ENCODE data around the gene FMO5.

The FMO5 gene, protein sequence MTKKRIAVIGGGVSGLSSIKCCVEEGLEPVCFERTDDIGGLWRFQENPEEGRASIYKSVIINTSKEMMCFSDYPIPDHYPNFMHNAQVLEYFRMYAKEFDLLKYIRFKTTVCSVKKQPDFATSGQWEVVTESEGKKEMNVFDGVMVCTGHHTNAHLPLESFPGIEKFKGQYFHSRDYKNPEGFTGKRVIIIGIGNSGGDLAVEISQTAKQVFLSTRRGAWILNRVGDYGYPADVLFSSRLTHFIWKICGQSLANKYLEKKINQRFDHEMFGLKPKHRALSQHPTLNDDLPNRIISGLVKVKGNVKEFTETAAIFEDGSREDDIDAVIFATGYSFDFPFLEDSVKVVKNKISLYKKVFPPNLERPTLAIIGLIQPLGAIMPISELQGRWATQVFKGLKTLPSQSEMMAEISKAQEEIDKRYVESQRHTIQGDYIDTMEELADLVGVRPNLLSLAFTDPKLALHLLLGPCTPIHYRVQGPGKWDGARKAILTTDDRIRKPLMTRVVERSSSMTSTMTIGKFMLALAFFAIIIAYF

DNA sequence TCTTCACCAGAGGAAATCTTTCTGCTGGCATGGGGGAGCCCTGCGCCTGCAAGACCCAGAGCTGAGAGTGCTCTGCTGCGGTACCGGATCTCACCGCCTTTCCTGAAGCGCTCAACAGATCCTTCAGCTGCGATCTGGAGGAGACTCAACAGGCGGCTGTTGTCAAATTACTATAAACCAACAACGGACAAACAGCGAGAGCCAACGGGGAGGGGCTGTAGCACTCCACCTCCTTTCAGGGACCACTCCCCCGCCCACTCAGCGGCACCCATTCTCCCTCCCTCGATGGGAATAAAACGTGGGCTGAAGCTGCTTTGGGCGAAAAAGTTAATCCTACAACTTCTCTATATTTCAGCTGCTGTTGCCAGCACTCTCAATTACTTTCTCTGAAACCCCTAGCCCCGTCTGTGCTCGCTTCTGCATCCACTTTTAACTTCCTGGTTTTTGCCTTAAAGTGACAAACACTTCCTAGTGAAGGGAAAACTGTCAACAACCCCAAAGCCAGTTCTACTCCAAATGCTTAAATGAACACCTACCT, at the start of gene FMO5:
FMO5 (minus strand) TSS at position 147 of the 538 bp plus-strand sequence. CDS start 310 bp downstream, outside the sequence.
- Histone ChIP-seq H3K4me3 (peak within 1 kb of the TSS; percentile 56 to 76 (median 65)), H3K4me1 (peaks cover 7 to 19% (median 10%) of the 10 kb centered on the region in 10 experiments; a peak in 18 of 20 replicates), H3K27ac (peak within 1 kb of the TSS; percentile 5 to 88 (median 76)), H3K9ac (peak within 1 kb of the TSS; percentile 65 to 87 (median 79)), H3K4me2 (peak within 1 kb of the TSS; percentile 61 to 84 (median 77)), H3K27me3 (no peaks in the 10 kb centered on the region), H4K20me1 (no peaks in the 10 kb centered on the region), H3K36me3 (no peaks in the 10 kb centered on the region), H3K9me3 (replicated peaks in 1 of 11) (no peaks in the 10 kb centered on the region)
- no peak for TF ChIP-seq Cebpa-rat (IDR thresholded peaks at IDR 0.05)

DNA sequence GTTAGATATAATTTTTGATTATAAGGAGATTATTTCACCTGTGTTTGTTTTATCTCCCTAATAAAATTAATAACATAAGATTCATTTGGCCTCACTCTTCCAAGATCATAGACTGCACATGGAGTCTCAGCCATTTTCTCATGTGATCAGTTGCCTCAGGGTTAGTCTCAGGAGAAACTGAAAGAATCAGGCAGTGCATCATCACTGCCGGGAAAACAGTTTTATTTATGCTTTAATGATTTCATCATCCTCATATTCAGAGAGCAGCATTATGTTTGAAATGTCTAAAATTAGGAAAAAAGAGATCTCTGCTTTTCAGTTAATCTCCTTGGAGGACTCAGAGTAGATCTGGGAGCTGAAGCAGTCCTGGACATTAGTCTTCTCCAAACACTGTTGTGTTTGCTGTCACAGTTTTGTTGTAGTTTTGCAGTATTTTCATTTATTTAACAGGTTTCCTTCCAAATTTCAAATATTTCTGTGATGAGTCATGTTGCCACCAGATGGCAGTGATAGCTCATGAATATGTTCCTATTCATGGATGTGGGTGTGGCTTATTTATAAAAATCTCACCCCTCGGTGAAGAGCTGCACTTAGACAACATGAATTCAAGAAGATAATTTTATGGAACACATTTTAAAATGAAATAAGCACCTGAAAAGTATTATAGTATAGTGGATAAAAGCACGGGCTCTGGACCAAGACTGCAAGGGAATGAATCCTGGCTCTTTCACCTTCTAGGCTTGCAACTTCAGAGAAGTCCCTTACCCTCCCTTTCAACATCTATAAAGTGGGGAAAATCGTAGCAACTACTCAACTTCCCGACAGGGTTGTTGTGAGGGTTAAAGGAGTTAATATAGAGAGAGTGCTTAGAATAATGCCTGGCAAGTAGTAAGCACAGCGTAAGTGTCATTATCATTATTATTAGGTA, 48.5 kb upstream of the FMO5 start:
- no peak overlapping the region for H3K4me3 ChIP-seq

DNA sequence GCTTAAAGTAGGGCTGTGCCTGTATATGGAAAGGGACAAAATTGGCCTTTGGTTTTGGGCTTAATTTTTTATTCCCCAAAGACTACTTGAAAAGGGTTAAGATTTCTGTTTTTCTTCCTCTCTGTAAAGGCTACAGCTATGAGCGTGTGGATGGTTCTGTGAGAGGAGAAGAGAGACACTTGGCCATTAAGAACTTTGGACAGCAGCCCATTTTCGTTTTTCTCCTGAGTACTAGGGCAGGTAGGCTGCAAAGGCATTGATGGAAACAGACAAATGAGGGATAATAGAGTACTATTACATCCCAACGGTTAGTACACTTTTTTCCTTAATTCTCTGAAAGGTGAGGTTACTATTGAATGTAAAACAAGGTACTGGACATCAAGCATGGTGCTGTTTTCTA, 46.9 kb upstream of the FMO5 start:
- no peaks in the 10 kb centered on the region for H3K9me3 ChIP-seq (replicated peaks in 1 of 11)
- TF ChIP-seq Cebpa-rat (IDR thresholded peaks at IDR 0.05): no peak
- peaks cover 90 to 100% (median 92%) of the 10 kb centered on the region in 11 experiments for H3K36me3 ChIP-seq

More for the DNA sequence above, 48.5 kb upstream of the FMO5 start:
- Histone ChIP-seq H3K4me1 (no peaks in the 10 kb centered on the region; a peak in 1 of 20 replicates), H3K9ac (peak overlapping the region in 1 of 11 experiments; percentile 9; a peak in 2 of 22 replicates), H3K27ac (no peak overlapping the region), H3K4me2 (no peak overlapping the region), H4K20me1 (peaks cover 0 to 14% (median 6%) of the 10 kb centered on the region in 11 experiments; a peak in 5 of 22 replicates), H3K9me3 (replicated peaks in 1 of 11) (no peaks in the 10 kb centered on the region), H3K27me3 (no peaks in the 10 kb centered on the region), H3K36me3 (peaks cover 87 to 100% (median 92%) of the 10 kb centered on the region in 11 experiments)
- TF ChIP-seq Cebpa-rat (IDR thresholded peaks at IDR 0.05): no peak

DNA sequence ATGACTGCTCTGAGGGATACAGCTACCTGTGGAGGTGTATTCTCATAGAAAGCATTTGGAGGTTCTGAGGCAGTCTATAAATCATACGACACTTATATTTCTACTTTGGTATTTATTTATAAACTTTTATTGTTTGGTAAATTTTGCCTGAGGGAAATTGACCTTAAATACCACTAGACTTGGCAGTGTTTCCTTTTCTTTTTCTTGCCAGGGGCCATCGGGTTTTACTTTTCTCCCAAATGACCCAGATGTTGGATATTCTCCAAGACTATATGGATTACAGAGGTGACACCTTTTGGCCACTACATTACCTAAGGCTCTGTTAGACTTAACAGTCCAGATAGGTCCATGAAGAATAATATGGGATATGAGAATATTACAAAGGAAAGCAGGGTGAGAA, 45.6 kb upstream of the FMO5 start:
- Histone ChIP-seq H4K20me1 (peaks cover 0 to 14% (median 6%) of the 10 kb centered on the region in 11 experiments; a peak in 5 of 22 replicates), H3K4me3 (no peak overlapping the region), H3K27me3 (no peaks in the 10 kb centered on the region), H3K27ac (no peak overlapping the region), H3K4me2 (no peak overlapping the region), H3K9ac (no peak overlapping the region), H3K4me1 (peaks cover 0 to 5% (median 0%) of the 10 kb centered on the region in 10 experiments; a peak in 1 of 20 replicates), H3K9me3 (replicated peaks in 1 of 11) (no peaks in the 10 kb centered on the region), H3K36me3 (peaks cover 90 to 100% (median 92%) of the 10 kb centered on the region in 11 experiments)
- TF ChIP-seq Cebpa-rat (IDR thresholded peaks at IDR 0.05): no peak

More for the DNA sequence above, 46.9 kb upstream of the FMO5 start:
- Histone ChIP-seq H3K27ac (no peak overlapping the region), H3K4me1 (no peaks in the 10 kb centered on the region; a peak in 1 of 20 replicates), H3K27me3 (no peaks in the 10 kb centered on the region), H3K4me3 (no peak overlapping the region), H4K20me1 (peaks cover 0 to 14% (median 6%) of the 10 kb centered on the region in 11 experiments; a peak in 5 of 22 replicates), H3K9ac (no peak overlapping the region), H3K4me2 (no peak overlapping the region)

DNA sequence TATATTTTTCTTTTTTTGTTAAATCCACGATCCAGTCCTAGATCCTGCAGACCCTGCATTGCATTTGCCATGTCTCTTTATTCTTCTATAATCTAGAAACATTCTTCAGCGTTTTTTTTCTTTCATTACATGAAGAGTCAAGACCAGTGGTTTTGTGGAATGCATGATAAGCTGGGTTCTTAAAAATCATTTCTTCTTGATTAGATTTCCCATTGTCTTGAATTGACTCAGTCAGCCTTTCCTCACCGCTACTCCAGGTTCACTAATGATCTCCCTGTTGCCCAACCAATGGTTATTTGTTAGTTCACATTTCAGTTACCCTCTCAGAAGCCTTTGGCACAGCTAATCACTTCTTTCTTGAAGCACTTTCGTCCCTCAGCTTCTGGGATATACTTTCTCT, 42.6 kb upstream of the FMO5 start:
- Histone ChIP-seq H3K4me3 (no peak overlapping the region), H3K27ac (no peak overlapping the region), H3K9me3 (replicated peaks in 1 of 11) (no peaks in the 10 kb centered on the region), H3K27me3 (no peaks in the 10 kb centered on the region), H4K20me1 (peaks cover 0 to 18% (median under 1%) of the 10 kb centered on the region in 11 experiments; a peak in 7 of 22 replicates), H3K4me2 (no peak overlapping the region), H3K36me3 (peaks cover 94 to 100% (median 99%) of the 10 kb centered on the region in 11 experiments), H3K4me1 (0 out of 20 replicates have a peak, but pooled peaks cover 0 to 11% (median 0%) of the 10 kb centered on the region in 10 experiments), H3K9ac (no peak overlapping the region)
- no peak for TF ChIP-seq Cebpa-rat (IDR thresholded peaks at IDR 0.05)

DNA sequence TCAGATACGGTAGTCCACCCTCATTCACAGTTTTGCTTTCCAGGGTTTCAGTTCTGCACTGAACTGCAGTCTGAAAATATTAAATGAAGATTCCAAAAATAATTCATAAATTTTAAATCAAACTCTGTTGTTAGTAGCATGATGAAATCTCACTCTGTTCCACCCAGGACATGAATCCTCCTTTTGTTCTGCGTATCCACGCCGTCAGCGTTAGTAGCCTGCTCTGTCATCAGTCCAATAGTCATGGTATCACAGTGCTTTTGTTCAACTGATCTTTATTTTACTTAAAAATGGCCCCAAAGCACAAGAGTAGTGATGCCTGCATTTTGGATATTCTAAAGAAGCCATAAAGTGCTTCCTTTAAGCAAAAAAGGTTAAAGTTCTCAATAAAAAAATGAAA, 41.2 kb upstream of the FMO5 start:
- no peak overlapping the region for H3K4me2 ChIP-seq
- H3K27ac ChIP-seq: no peak overlapping the region
- peaks cover 0 to 12% (median 0%) of the 10 kb centered on the region in 11 experiments; a peak in 6 of 22 replicates for H4K20me1 ChIP-seq
- no peaks in the 10 kb centered on the region for H3K27me3 ChIP-seq
- peaks cover 94 to 100% (median 99%) of the 10 kb centered on the region in 11 experiments for H3K36me3 ChIP-seq
- 0 out of 20 replicates have a peak, but pooled peaks cover 0 to 11% (median 0%) of the 10 kb centered on the region in 10 experiments for H3K4me1 ChIP-seq
- no peak for TF ChIP-seq Cebpa-rat (IDR thresholded peaks at IDR 0.05)
- H3K9me3 ChIP-seq (replicated peaks in 1 of 11): no peaks in the 10 kb centered on the region
- no peak overlapping the region for H3K9ac ChIP-seq
- no peak overlapping the region for H3K4me3 ChIP-seq

DNA sequence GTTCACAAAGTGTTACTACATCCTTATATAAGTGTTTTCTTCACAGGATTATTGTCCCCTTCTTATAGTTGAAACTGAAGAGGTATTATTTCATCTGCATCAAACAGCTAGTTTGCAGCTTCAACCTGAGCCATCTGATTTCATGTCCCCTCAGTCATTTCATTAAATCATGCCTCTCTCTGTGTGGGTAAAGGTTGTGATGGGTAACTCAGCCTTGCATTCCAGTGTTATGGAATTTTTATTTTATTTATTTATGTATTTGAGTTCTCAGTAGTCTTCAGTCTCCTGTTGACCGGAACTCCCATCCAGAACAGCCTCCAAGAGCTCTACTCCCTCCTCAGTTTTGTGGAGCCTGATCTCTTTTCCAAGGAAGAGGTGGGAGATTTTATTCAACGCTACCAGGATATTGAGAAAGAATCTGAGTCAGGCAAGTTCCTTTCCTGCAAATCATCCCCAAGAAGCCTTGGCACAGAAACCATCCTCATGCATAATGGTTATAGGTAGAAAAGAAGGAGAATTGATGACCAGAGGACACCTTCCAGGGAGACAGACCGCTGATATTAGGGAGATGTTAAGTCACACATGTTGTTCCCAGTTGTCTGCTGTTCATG, 39.1 kb upstream of the FMO5 start:
- H3K36me3 ChIP-seq: peaks cover 96 to 100% (median 99%) of the 10 kb centered on the region in 11 experiments
- no peak overlapping the region for H3K4me2 ChIP-seq
- no peaks in the 10 kb centered on the region for H3K9me3 ChIP-seq (replicated peaks in 1 of 11)

DNA sequence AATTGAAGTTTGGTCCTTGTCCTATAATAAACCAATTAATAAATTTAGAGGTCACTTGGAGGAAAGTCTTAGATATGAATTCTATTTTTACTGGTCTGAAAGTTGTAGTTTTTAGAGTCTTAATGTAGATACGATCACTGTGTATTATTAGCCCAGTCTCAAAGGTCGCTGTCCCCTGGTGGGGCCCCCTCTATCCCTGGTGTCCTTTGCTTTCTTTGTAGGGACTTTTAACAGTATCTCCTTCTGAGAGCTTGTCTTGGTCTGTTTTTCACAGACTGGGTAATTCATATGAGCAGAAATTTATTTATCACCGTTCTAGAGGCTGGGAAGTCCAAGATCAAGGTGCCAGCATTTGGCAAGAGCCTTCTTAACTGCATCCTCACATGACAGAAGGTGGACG, 35.8 kb upstream of the FMO5 start:
- Histone ChIP-seq H3K9me3 (replicated peaks in 1 of 11) (no peaks in the 10 kb centered on the region), H3K36me3 (peaks cover 81 to 100% (median 94%) of the 10 kb centered on the region in 11 experiments), H3K4me1 (0 out of 20 replicates have a peak, but pooled peaks cover 0 to 9% (median 0%) of the 10 kb centered on the region in 10 experiments), H3K4me3 (no peak overlapping the region), H3K27ac (no peak overlapping the region), H4K20me1 (peaks cover 0 to 37% (median 11%) of the 10 kb centered on the region in 11 experiments; a peak in 12 of 22 replicates), H3K4me2 (no peak overlapping the region), H3K27me3 (no peaks in the 10 kb centered on the region), H3K9ac (no peak overlapping the region)
- TF ChIP-seq Cebpa-rat (IDR thresholded peaks at IDR 0.05): no peak

More for the DNA sequence above, 39.1 kb upstream of the FMO5 start:
- Histone ChIP-seq H3K27ac (no peak overlapping the region), H3K9ac (no peak overlapping the region), H3K4me3 (no peak overlapping the region), H3K27me3 (no peaks in the 10 kb centered on the region), H4K20me1 (peaks cover 0 to 12% (median 0%) of the 10 kb centered on the region in 11 experiments; a peak in 4 of 22 replicates), H3K4me1 (0 out of 20 replicates have a peak, but pooled peaks cover 0 to 11% (median 0%) of the 10 kb centered on the region in 10 experiments)
- no peak for TF ChIP-seq Cebpa-rat (IDR thresholded peaks at IDR 0.05)
